Activated effector memory CD4-positive, alpha-beta T cell treated with Interleukin-2 at 50 U/mL for 16 hours (primary cell): ENCODE measurements around the gene ZMAT5.

ENCODE experiments used
- DNase-seq: peaks from one replicate; pipeline ENCODE4 v3.0.0-alpha.2; 2020

ZMAT5 gene

DNA sequence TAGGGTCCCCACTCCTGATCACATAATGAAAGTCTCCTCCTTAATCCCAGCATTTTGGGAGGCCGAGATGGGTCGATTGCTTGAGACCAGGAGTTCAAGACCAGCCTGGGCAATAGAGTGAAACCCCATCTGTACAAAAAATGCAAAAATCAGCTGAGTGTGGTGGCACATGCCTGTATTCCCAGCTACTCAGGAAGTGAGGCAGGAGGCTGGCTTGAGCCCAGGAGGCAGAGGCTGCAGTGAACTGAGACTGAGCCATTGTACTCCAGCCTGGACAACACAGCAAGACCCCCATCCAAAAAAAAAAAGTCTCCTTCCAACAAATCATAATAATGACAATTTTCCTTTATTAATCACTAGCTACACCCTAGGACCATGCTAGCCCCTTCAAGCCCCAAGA is 15.1 kb downstream of the ZMAT5 start:
- no peak for DNase-seq

DNA sequence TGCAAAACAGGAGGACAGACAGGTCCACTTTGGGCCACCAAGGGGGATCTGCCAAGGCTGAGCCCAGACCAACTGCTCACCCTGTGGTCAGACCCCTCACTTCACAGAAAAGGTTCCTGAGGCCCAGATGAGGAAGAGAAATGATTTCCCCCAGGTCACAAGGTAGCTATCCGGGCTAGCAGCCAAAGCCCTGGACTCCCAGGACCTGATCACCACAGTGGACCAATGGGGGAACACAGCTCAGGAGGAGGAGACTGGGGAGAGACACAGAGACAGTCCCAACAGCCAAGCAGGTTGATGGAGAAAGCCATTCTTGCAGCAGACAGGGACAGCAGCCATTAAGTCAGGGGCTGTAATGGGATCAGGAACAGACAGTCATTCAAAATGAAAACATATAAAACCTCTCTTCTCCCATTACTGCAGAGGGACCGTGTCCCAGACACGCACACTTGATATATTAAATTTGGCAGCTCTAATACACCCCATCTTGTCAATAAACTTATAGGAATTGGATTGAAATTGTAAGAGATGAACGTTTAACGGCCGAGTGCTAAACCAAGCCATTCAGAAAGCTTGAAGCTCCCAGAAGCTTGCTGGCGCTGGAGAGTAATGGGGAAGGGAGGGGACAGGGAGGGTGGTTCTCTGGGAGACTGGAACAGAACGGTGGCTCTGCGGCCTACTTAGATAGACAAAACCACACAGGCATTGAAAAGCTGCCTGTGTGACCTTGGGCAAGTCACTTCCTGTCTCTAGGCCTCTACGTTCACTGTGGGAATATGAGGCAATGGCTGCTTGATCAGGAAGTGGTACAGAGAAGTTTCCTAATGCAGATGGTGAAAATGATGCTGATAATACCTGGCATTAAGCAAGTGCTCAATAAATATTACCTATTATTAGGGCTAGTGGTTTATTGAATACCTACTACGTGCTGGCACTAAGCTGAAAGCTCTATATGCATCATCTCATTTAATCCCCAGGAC is 16.0 kb downstream of the ZMAT5 start:
- DNase-seq = peak; percentile 3

DNA sequence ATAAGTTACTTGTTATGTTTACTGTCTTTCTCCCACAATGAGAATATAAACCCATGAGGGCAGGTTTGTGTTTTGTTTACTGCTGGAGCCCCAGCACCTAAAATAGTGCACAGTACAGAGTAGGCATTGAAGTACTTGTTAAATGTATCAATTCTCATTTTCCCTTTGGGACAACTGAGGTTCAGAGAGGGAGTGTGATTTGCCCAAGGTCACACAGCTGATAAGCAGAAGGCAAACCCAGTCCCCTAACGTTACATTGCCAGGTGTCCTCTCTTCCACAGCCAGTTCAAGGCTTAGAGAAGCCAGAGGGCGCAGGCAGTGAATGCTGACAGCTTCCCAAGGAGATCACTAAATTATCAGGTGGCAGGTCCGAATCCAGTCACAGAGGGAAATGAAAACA is 16.8 kb downstream of the ZMAT5 start:
- DNase-seq = no peak

DNA sequence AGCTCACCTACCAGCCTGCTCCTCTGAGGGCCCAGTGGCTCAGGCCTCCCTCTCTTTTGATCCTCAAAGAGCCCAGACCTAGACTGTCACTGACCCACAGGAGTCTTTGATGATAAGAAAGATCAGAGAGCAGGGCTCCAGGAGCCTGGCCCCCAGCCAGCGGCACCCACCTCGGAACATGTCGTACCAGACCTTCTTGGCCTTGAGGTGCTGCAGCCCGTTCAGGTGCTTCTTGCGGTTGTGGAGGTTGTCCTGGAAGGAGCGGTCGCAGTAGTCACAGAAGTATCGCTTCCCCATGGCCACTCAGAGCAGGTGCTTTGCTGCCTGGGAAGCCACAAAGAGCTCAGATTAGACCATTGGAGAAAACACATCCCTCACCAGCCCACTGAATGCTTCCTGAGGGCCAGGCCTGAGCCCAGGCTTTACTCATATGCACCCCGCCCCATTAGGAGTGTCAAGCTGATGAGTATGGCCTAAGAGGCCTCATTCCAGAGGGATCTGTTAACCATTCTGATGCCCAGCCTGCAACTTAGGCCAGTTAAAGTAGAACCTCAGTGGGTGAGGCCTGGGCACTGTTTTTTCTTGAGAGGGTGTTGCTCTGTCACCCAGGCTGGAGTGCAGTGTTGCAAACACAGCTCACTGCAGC is 18.4 kb downstream of the ZMAT5 start:
- no peak for DNase-seq

DNA sequence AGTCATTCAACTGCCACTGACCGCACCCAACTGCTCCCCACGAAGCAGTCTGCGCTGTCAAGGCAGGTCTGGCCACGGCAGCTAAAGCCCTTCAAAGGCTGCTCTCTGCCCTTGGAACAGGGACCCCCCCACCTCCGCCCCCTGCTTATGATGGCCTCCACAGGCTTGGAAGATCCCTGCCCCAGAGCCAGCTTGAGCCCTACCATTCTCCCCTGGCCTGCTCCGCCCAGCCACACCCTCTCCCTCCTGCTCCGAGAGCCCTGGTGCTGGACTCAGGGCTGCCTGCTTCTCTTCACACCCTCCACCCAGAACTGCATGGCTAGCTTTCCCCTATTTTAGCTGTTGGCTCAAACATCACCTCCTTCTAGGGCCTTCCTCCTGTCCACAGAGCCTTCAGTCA is 19.0 kb downstream of the ZMAT5 start:
- DNase-seq = no peak

DNA sequence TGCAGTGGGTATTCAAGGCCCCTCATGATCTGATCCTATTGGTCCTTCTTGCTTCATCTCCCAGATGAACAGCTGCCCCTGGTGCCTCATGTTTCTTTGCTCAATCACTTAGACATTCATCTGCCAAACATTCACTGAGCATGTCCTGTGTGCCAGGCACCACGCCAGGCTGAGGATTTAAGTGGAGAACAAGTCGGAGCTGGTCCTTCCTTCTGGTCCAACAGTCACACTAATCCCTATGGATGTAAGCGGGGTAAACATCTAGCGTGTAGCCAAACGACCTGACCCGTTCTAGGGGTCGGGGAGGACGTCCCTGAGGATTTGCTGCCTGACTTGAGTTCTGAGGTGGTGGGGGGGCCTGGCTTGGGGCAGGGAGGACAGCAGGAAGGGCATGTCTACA is 21.9 kb downstream of the ZMAT5 start:
- DNase-seq = no peak

DNA sequence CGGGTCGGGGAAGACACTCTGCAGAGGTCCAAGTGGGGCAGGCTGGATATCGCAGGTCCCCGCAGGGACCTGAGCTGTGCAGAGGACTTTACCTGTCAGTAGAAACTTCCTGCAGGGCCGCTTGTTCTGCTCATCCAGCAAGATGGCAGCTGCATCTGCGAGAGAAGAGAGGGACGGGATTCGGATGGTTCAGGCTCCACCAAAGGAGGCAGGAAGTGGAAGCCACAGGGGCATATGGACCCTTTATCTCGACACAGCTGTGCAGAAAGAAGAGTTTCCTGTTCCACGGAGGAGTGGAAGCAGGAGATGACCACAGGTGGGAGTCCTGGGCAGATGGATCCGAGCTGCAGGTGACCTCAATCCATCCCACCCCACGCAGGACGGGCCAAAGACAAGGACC is 24.5 kb downstream of the ZMAT5 start:
- no peak for DNase-seq

DNA sequence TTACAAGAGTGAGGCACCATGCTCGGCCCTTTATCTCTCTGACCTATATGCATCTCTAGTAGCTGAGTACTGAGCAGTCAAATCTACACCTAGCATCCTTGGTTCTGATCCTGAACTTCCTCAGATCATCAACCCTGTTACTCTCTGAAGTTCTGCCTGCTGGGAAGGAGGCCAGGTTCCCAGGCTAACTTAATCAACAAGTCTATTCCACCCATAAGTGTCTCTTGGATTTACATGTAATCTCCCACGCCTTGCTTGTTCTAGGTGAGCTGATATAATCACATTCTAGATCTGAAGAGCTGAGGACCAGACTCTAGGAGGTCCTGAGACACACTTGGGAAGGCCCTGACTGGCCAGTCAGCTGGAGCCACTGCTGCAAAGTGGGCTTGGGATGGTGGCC is 24.9 kb downstream of the ZMAT5 start:
- no peak for DNase-seq

DNA sequence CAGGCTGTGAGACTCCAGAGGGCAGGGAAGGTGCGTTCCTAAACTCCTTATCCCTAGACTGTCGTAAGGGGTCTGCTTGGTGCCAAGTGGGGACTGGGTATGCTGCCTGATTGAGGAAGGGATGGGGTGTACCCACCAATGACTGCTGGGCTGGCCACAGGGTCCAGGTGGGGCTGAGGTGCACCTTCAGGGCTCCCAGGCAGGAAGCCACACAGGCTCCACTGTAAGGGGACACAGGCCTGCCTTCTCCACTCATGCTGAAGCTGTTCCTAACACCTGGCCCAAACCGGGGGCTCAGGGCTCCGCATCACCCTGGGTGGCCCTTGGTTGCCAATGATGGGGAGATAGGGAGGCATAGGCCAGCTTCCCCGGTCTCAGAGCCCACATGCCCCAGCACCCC is 26.6 kb downstream of the ZMAT5 start:
- DNase-seq = no peak

DNA sequence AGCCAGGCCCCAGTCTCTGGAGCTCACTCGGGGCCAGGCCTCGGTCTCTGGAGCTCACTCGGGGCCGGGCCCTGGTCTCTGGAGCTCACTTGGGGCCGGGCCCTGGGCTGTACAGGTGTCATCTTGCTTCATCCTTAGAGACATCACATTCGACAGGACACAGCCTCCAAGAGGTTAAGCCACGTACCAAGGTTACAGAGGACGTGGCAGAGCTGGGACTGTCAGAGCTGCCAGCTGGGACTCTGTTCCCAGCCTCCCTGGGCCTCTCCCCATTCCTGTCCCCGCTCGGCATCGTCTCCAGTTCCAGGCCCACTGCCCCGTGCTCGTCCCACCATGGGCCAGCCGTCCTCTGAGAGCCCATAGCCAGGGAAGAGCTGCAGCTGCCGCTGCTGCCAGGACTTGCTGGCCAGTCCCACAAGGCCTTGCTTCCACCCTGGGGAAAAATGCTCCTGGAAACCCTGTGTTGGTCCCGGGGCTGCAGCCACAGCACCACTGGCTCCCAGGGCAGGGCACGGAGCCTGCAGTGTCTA is 27.4 kb downstream of the ZMAT5 start:
- DNase-seq = no peak

DNA sequence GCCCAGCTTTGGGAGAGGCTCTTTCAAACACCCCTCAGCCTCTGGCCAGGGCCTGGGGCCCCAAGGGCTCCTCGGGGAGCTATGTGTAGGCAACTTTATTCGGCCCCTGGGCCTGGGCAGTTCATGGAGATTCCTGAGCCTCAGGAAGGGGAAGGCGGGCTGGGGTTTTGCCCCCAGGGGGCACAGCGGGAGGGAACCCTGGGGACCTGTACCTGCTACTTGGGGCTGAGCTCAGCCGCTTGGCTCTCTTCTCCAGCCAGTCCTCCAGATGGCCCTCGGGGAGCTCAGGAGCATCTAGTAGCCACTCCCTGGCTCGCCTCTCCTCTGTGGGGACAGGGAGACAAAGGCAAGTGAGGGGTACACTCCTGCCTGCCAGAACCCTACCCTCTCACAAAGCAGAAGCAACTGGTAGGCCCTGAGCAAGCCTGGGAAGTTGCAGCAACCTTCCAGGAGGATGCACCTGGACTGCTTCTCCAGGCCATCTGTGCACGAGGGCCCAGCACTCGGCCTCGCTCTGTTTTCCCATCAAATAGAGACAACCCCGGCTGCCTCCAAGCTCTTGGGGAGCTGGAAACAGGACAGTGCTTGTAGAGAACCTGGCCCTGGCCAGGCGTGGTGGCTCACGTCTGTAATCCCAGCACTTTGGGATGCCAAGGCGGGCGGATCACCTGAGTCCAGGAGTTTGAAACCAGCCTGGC is 28.5 kb downstream of the ZMAT5 start:
- no peak for DNase-seq

DNA sequence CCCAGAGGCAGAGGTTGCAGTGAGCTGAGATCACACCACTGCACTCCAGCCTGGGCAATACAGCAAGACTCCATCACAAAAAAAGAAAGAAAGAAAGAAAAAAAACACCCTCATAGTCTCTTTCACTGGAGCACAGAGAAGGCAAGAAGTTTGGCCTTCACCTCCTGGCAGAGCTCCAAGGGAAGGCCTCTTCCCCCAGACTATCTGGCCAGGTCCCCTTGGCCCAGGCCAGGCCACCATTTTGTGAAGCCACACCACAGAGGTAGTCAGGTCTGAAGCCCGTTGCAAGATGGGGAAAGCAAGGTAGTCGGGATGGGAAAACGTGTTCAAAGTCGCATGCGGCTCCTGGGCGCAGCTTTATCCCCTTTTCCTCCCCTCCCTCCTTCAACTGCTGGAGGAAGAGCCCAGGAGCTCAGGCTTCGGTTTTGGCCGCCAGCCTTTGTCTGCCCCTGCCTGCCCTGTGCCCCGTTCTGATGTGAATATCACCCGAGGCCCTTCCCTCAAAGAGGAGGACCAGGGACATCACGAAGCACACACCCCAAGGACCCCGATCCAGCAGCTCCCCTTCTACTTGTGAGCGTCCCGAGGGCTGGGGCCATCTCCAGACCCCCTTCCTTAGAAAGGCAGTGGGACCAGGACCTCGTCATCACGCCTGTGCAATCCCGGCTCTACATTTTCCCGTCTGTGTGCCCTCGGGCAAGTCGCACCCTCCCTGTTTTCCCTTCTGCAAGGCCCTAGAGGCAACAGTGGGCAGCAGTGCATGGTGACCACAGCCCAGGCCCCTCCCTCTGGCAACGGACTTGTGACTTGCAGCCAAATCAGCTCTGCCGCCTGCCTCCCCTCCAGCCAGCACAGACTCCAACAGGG is 29.3 kb downstream of the ZMAT5 start:
- no peak for DNase-seq

DNA sequence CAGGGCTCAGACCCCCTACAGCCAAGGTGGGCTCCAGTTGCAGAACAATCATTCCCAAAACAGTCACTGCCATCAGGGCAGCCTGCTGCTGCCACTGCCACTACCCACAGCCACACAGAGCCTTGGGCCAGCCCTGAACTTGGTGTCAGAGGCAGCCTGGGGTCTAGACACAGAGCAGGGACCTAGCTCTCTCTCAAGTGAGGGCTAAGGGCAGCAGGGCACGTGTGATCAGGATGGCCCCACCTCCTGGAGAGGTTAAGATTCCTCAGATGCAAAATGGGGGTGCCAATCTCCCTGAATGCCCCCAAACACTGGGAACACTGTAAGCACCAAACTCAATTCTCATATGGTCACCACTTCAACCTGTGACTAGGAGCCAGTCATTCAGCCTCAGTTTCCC is 31.4 kb downstream of the ZMAT5 start:
- DNase-seq = no peak

DNA sequence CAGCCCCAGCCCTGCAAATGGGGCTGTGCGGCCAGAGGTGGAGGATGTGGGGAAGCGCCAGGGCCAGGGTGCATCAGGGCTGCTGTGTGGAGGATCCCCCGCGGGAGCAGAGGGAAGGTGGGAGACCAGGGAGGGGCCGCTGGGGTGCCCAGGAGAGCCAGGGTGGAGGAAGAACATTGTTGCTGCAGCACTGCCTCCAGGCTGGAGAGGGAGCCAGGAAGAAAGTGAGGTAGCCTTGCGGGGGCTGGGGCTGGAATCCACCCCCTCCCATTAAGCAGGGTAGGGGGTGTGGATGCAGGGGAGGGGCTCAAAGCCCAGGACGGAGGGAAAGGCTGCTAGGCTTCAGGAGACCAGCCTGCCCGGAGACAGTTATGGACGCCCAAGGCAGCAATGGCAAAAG is 32.0 kb downstream of the ZMAT5 start:
- no peak for DNase-seq

DNA sequence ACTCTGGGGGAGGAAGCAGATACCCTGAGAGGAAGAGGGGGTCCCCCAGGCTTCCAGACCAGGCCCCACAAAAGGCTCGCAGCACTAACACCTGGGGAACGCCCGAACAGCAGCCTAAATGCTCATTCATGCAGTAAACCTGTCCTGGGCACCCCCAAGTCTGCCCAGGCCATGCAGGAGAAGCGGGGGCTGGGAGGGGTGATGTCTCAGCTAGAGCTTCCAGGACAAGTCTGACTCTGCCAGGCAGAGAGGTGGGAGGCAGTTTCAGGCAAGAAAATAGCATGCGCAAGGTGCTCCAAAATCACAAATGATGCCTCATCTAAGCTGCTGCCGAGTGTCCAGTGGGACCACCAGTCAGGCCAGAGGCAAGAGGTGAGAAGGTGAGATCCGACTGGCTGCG is 32.4 kb downstream of the ZMAT5 start:
- no peak for DNase-seq

DNA sequence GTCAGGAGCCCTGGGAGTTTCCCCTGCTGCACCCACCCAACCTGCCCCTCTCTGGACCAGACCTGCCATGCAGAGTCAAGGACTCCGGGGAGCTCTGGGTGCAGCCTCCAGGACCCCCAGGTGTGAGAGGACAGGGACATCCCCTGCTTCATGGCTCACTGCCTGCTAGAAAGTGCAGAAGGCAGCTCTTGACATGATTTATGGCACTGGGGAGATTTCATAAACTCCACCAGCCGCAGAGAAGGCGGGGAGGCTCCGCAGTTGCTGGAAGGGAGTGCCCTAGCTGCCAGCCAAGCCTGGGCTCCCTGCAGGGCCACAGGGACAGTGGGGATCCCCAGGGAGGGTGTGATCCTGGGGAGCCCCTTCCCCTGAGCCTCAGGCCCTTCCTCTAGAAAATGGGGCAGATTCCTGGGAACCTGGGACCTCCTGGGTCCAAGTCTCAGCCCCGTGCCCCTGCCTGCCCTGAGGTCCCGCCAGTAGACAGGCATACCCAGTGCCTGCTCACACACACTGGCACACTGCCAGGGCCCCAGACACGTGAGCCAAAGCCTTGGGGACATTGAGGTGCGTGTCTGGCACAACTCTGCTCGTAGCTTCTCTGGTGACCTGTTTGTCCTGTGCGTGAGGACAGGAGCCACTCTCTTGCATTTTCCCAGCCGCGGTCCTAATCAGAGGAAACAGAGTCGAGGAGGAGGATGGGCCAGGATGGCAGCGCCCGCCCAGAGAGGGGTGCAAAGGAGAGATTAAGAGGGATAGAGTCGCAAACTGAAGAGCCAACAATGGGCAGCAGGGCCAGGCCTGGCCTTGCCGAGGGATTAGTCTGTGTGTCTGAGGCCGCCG is 33.2 kb downstream of the ZMAT5 start:
- no peak for DNase-seq

DNA sequence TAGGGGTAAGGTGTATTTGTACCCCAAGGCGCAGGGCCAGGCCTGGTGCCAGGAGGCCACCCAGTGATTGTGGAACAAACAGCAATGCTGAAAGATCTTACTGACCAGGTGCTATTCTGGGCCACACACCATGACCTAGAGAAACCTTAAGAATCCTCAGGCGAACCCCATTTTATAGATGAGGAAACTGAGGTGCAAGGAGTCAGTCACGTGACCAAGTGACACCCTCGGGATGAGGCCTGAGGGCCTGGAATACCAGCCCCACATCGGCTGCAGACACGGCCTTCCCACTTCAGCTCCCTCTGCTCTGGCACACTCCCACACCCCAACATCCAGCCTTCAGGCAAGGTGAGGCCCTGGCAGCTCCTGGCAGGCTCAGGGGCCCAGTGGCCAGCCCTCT is 33.9 kb downstream of the ZMAT5 start:
- no peak for DNase-seq

DNA sequence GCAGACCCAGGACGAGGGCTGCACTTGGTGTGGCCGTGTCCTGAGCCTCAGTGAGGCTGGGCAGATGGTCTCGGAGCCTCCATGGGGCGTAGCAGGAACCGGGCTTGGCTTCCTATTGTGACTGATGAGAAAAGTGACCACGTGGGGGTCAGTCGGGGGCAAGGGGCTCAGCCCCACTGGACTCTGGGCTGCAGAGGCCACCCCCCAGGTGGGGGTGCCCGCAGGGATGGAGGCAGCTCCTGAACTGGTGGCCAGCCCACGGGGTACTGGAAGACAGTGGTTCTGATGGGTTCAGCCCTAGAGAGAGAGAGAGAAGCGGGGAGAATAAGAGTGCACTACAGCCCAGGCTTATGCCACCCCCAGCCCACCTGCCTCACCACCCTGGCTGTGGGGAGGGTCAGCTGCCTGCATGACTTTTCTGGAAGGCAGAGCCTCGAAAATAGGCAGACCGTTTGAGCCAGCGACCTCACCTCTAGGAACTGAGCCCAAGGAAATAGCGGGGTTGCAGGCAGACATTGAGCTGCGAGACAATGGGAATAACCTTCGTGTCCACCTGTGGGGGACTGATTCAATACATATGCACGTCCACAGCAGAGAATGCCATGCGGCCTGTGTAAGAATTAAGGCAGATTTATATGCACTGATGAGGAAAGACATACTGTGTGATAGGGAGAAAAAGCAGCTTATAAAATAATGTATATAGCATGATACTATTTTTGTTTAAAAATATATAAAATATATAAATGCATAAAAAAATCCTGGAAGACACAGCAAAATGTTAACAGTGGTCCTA is 35.6 kb downstream of the ZMAT5 start:
- no peak for DNase-seq

DNA sequence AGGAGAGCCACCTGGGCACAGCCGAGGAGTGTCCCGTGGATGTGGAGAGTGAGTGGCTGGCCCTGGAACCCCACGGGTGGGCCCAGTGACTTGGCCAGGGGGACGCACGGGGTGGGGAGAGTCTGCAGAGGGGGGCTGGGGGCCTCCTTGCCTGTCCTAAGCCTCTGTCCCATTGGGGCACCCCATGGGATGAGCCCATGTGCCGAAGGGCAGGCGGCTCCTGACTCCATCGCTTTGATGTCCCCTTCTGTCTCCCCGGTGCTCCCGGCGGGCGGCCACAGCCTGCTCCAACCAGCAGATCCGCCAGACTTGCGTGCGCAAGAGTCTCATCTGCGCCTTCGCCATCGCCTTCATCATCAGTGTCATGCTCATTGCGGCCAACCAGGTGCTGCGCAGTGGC is 37.6 kb downstream of the ZMAT5 start:
- DNase-seq = no peak

DNA sequence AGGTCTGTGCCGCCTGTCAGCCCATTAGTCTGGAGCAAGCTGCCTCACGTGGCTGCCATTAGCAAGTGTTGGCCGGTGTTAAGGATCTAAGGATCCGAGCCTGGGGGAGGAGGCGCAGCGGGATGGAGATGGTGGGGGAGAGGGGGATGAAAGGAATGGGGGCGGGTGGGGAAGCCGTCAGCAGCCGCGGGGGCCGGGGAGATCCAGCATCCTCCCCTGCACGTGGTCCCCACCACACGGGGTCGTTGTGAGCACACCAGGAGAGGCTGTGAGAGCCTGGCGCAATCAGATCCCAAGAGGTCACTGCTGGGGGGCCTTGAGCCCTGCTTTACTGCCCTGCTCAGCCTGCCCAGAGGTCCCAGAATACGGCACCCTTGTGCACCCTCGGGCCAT is 39.7 kb downstream of the ZMAT5 start:
- DNase-seq = no peak
